Fibroblast of skin of right quadriceps (primary cell): ENCODE measurements around the gene NAA80.
"Not testable (repeated sequence)": the region's sequence is repeated elsewhere in the genome, so short reads cannot be mapped to it uniquely, and the experiment has no call there.

Experiments
- DNase-seq: peaks from one replicate; pipeline ENCODE4 v3.0.0-alpha.2; 2013

The NAA80 gene

DNA sequence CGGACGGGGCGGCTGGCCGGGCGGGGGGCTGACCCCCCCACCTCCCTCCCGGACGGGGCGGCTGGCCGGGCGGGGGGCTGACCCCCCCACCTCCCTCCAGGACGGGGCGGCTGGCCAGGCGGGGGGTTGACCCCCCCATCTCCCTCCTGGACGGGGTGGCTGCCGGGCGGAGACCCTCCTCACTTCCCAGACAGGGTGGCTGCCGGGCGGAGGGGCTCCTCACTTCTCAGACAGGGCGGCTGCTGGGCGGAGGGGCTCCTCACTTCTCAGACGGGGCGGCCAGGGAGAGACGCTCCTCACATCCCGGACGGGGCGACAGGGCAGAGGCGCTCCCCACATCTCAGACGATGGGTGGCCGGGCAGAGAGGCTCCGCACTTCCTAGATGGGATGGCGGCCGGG, 12.8 kb upstream of the NAA80 start:
- not testable (repeated sequence) for DNase-seq

- no peak for DNase-seq
Measured at GRCh38 chr3:50304601-50305000, 5.4 kb upstream of the NAA80 start.

DNA sequence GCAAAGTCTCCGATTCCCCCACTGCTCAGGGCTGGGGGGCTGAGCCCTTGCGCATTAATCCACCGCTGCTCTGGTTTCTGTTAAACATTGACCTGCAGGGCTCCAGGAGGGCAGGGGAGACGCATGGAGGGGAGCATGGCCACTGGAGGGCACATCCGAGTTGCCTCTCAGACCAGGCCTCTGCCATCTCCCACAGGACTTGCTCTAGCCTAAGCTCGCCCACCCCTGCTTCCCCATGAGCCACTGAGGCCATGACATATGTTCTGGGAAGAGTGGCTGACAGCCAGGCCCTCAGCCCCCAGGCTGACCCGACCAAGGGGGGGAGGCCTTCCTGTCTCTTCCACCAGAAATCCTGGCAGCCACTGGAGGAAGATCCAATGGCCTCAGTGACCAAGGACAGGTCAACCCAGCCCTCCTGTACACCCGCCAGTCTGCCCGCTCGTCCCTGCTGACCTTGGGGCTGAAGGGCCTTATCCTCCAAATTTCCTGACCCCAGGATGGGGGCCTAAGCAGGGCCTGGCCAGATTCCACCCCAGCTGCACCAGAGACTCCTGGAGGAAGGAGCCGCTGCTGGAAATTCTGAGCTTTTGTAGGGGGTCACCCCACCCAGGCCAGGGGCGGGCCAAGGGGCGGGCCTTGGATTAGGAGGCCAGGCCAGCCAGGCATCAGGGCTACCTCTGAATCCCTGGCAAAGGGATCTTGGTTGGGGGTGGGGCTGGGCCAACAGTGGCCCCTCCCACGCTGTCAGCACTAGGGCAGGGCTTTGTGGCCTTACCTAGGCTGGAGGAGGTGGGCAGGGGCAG, 4.0 kb upstream of the NAA80 start, which contains the start of gene HYAL1:
TSS of gene HYAL1 (minus strand) at position 562 of the 803 bp plus-strand sequence. CDS start 618 bp downstream, outside the sequence.
- DNase-seq, result no peak

DNA sequence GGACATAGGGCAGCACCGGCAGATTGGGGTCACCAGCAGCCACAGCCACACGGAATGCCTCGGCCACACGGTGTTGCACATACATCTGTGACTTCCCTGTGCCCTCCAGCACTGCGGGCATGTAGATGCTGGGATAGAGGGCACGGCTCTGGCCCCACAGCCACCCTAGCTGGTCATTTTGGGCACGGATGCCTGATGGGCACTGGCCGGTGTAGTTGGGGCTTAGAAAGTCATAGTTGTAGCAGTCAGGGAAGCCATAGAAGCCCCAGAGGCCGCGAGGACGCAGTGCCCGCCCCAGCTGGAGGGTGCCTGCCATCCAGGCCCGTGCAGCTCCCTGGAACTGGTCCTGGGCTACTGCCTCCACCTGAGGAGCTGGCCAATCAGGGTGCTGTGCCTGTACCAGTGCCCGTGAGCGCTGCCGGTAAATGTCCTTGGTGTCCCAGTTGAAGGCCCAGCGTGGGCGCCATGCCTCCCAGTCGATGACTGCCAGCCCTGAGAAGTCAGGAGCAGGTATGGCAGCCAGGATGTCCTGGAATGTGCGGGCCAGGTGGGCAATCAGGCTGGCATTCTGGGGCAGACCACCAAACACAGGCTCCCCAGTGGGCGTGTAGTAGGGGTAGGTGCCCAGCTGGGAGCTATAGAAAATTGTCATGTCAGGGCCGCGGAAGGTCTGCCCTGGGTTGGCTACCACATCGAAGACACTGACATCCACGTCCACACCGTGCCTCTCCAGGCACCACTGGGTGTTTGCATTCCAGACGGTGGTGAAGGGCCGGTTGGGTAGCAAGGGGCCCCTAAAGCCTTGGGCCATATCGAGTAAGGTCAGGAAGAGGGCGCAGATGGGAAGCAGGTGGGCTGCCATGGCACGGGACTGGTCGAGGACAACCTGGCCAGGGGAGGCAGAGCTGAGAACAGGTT, 3.1 kb upstream of the NAA80 start:
- DNase-seq, result no peak

DNA sequence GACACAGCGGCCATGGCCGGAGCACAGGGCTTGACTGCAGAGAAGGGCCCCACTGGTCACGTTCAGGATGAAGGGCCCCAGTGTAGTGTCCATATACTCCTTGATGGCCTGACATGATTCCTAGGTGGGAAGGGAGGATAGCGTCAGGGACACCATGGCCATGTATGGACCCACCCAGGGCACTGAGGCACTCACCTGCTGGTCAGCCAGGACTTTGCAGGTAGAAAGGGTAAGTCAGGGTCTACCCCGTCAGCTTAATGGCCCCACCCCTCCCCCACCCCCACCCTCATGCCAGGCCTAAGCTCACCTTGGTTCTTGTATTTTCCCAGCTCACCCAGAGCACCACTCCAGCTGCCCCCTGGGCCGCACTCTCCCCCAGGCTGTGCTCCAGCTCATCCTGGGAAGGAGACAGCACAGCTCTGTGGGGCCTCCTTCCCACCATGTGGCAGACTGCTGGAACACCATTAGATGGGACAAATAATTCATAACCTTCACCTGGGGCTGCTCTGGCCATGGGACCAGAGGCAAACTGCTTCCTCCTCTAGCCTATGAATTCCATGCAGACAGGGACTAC, 1.6 kb upstream of the NAA80 start:
- DNase-seq, result no peak

DNA sequence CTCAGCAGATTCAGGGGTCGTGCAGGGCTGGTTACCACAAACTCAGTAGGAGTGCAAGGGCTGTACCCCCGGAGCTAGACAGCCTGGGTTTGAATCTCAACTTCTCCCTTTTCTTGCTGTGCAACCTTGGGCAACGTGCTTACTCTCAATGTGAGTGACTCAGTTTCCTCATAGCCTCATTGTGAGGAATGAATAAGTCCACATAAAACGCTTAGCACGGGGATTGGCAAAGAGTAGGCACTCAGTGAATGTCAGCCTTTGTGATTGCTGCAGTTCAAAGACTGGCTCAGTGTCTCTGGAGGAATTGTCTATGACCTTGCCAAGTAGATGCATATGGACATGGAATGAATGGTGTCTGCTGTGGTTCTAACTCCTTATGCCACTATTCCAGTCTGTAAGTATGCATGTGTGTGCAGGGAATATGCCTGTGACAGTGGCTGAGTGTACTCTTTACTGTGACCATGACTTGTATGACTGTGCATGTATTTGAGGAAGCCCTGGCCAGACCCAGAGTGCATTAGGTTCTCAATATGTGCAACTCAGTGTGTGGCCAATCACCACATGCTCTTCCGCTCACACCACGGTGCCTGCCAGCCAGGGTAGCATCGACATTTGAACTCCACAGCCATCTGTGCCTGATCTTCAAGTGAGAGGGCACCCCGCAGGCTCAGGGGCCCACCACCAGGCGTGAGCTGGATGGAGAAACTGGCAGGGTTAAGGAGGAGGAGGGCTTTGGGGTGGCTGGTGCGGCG, 900 bp upstream of the NAA80 start:
- peak; percentile 39 for DNase-seq

- no peak for DNase-seq
Measured at GRCh38 chr3:50299638-50299928, 378 bp upstream of the NAA80 start.

DNA sequence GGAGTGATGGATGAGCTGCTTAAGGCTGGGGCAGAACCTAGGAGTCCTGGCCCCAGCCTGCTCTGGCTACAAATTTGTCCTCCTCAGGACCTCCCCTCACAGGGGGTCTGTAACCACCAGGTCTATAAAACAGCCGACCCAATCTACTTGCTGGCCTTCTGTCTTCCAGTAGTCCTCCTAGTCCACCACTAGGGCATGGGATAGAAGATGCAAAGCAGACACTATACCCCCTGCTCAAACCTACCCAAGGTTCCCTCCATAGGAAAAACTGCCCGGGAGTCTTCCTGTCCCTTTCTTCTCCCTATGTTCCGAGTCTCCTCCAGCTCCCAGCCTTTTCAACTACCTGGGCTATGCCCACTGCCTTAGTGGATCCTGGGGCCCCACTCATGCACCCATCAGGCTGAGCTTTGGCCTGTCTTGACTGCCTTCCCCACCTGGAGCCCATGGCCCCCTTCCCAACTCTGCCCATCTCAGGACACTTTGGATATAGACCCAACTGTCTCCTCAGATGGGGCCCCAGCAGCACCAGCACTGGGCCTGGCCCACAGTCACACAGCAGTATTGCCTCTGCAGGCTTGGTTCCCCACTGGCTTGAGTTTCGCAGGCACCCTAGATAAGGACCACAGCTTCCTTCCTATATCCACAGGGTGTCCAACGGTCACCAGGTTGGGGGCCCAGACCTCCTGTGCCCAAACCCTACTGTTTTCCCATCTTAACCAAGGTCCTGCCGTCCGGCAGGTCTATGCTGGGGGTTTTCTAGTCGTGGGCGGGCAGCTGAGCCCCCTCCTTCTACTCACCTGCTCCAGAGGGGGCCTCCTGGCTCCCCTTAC, 1.1 kb downstream of the NAA80 start:
- DNase-seq, result no peak

- DNase-seq, result no peak
Measured at GRCh38 chr3:50297384-50297775, 1.8 kb downstream of the NAA80 start.

GRCh38 chr3:50296721-50297383, 2.4 kb downstream of the NAA80 start:
- DNase-seq, result no peak

DNA sequence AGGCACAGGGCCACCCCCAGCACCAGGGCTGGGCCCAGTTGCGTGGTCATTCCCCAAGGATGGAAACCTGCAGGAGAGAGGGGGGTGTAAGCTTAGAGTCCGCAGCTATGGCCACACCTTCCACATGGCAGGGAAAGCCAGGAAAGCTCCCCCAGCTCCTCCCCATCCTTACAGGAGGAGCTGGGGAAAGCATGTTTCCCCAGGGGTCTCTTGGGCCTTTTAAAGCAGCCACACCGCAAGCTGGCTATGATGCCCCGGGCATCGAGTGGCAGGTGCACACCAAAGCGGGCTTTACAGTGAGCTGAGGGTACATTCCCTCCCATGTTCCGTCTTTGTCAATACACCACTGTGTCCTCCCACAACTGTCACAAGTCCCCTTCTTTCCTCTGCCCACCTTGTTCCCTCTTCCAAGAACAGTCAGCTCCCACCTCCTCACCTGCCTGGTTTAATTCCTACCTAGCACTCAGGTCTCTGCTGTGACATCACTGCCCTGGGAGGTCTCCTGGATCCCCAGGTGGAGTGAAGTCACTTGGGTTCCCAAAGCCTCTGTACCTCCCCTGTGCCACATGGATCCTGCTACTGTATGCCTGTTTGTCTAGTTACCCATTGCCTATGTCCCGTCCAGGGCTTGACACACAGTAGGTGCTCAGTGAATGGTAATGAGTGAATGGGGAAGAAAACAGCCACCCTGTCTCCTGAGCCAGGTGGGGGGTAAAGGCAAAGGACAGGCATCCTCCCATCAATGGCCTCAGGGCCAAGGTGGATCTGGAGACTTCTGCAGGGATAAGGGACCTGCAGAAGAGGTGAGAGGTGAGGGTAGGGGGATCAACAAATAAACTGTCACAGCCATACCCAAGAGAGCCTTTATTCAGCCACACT, 3.4 kb downstream of the NAA80 start:
- DNase-seq, result no peak

DNA sequence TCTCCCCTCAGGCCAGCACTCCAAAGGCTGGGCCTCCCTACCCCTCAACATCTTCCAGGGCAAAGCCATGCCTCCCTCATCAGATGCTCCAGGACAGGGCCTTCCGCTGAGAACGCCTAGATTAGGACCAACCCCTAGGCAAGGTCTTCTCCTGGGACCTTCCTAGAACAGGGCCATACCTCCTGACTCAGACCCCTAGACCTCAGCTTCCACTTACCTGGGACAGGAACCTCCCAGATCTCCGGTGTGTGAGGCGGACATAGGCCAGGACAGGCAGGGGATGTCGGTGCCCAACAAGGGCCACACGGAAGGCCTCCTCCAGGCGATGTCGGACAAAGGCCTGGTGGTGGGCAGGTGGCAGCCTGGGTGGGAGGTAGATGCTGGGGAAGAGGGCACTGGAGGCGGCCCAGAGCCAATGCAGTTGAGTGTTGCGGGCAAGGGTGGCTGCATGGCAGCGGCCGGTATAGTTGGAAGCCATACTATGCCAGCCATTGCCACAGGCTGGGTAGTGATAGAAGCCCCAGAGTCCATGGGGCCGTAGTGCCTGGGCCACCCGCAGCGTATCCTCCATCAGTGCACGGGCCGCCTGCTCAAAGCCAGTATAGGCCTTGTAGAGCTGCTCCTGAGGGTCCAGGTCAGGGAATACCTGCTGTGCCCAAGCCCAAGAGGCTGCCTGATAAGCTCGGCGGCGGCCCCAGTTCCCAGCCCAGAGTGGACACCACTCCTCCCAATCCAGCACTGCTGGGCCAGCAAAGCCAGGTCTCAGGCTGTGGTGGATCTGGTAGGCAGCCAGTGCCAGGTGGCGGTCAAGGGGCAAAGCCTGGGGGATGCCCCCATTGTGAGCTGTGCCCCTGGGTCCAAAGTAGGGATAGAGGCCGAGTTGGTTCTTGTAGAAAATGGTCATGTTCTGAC, 4.5 kb downstream of the NAA80 start:
- DNase-seq, result no peak

DNA sequence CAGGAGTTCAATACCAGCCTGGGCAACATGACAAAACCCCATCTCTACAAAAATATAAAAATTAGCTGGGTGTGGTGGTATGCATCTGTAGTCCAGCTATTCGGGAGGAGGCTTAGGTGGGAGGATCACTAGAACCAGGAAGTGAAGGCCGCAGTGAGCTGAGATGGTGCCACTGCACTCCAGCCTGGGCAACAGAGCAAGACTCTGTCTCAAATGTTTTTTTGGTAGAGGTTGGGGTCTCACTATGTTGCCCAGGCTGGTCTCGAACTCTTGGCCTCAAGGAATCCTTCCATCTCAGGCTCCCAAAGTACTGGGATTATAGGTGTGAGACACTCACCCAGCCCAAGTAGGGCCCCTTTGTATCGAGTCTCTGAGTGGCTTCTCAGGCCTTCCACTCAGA, 5.1 kb downstream of the NAA80 start:
- no peak for DNase-seq

DNA sequence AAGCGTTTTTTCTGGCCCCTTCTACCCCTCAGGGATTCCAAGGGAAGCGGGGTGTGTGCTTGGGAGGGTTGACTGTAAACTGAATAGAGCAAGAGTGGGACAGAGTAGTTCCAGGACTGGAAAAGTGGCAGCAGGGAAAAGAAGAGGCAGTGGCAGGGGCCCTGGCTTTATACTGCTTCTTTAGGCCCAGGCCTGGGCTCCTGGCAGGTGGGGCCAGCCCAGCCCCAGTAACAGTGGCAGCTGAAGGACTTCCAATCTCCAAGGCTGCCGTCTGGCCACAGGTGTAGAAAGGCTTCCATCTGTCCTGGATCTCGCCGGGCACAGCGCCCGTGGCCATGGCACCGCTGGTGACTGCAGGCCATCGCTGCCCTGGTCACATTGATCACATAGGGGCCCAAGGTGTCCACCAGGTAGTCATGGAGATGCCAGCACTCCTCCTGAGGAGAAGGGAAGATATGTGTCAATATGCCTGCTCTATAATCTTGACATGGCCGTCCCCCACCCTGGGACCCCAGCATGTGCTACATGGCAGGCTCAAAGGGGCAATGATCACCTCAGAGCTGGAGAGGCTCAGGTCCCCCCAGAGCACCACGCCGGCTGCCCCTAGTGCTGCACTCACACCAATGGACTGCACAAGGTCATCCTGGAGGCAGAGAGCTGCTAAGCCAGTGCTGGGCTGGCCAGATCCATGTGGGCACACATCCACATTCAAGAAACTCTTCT, 6.0 kb downstream of the NAA80 start:
- DNase-seq, result no peak

DNA sequence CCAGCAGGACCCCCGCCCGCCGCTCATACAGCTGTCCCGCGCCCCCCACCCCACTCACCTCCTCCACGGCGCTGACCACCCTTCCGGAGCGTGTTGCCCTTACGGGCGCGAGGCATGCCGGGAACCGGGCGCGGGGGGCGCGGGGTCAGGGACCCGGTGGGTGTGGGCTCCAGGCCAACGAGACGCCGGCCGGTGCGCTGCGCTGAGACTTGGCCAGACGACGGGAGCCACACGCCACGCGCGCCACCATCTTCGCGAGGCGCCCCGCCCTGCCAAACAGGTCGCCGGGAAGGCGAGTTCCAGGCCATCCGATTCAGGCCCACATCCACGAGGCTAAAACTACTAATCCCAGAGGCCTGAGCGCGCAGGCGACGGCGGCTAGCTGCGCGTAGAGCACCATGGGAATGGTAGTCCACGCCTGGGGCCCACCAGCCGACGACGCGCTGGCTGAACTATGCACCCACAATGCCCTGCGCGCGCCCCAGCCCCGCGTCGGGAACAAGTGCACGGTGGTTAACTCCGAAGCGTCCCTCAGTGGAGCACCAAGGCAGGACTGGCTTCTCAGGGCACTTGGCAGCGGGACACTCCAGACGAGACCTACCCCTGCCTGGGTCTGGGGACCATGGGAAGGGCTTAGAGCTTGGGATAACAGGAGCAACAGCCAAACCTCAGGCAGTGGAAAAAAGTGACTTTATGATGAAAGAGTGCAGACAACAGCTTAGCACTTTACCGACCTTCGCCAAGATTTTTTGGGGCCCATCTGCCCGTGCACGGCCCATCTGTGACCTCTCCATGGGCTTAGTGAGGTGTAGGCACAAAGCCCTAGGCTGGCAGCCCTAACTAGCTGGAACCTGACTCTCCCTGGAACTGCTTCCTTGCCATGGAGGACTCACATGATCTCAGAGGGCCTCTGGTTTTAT, 6.8 kb downstream of the NAA80 start, which contains the start of gene IFRD2:
TSS of gene IFRD2 (minus strand) at position 271 of the 920 bp plus-strand sequence. CDS start at position 116, 155 bp downstream.
- peak; percentile 96 for DNase-seq

- no peak for DNase-seq
Measured at GRCh38 chr3:50290161-50290641, 9.0 kb downstream of the NAA80 start.

- DNase-seq, result no peak
Measured at GRCh38 chr3:50289130-50289529, 10.1 kb downstream of the NAA80 start.
